GM19395 (cell line): ENCODE measurements around the gene GLTPD2.

ENCODE experiments used
- ATAC-seq: cut with Tn5 transposase; IDR thresholded peaks from one replicate; pipeline ENCODE4 v1.9.1; 2021; ENCODE audit warnings: mild to moderate bottlenecking, moderate library complexity; ENCODE audit not compliant: unreplicated experiment

The GLTPD2 gene

GRCh38 chr17:4806777-4807604, 18.2 kb downstream of the GLTPD2 start, which contains the start of gene PLD2:
TSS of gene PLD2 (plus strand) at chr17:4807152. CDS start at chr17:4807773, 621 bp downstream.
- ATAC-seq = peak; percentile 85

- ATAC-seq = no peak
Measured at GRCh38 chr17:4807605-4808377, 19.0 kb downstream of the GLTPD2 start.

GRCh38 chr17:4808378-4808767, 19.6 kb downstream of the GLTPD2 start:
- no peak for ATAC-seq

GRCh38 chr17:4810696-4811290, 22.0 kb downstream of the GLTPD2 start:
- ATAC-seq = no peak

- ATAC-seq = no peak
Measured at GRCh38 chr17:4811471-4811870, 22.7 kb downstream of the GLTPD2 start.

GRCh38 chr17:4812690-4813089, 23.9 kb downstream of the GLTPD2 start:
- ATAC-seq = no peak

- ATAC-seq = no peak
Measured at GRCh38 chr17:4815043-4815675, 26.4 kb downstream of the GLTPD2 start.

- no peak for ATAC-seq
Measured at GRCh38 chr17:4816826-4817225, 28.1 kb downstream of the GLTPD2 start.

- ATAC-seq = no peak
Measured at GRCh38 chr17:4818276-4818675, 29.5 kb downstream of the GLTPD2 start.

- ATAC-seq = no peak
Measured at GRCh38 chr17:4822835-4823234, 34.1 kb downstream of the GLTPD2 start.

- no peak for ATAC-seq
Measured at GRCh38 chr17:4823373-4824089, 34.8 kb downstream of the GLTPD2 start.

GRCh38 chr17:4827399-4827798, 38.6 kb downstream of the GLTPD2 start:
- ATAC-seq = no peak

GRCh38 chr17:4832829-4833177, 44.0 kb downstream of the GLTPD2 start:
- ATAC-seq = peak; percentile 9

- peak; percentile 77 for ATAC-seq
Measured at GRCh38 chr17:4833178-4833940, 44.6 kb downstream of the GLTPD2 start, which contains the start of gene MINK1. TSS of gene MINK1 (plus strand) at chr17:4833340. CDS start at chr17:4833584, 244 bp downstream.

- no peak for ATAC-seq
Measured at GRCh38 chr17:4833941-4834680, 45.3 kb downstream of the GLTPD2 start.

- no peak for ATAC-seq
Measured at GRCh38 chr17:4834681-4835020, 45.9 kb downstream of the GLTPD2 start.

GRCh38 chr17:4836221-4836620, 47.5 kb downstream of the GLTPD2 start:
- ATAC-seq = no peak

GRCh38 chr17:4837471-4838308, 48.9 kb downstream of the GLTPD2 start:
- ATAC-seq = no peak
